ENCODE measurements around the gene SRC. TPM values are rescaled to one million over a fixed set of nuclear protein-coding genes. Genes with fewer than 3 reads are reported as not detected.
A peak's percentile ranks its signal among the peaks of the same experiment; 100 is the strongest.
"Not testable (repeated sequence)": the region's sequence is repeated elsewhere in the genome, so short reads cannot be mapped to it uniquely, and the experiment has no call there.

Gene SRC
- total RNA-seq, 1 donor from 2014 or later, result 20.8 TPM

GRCh38 chr20:37335642-37336368, 10.1 kb upstream of the SRC start:
- FAIRE-seq, result no peak
- no peak for DNase-seq (ENCODE audit: low spot score in 2 of 2)

DNA sequence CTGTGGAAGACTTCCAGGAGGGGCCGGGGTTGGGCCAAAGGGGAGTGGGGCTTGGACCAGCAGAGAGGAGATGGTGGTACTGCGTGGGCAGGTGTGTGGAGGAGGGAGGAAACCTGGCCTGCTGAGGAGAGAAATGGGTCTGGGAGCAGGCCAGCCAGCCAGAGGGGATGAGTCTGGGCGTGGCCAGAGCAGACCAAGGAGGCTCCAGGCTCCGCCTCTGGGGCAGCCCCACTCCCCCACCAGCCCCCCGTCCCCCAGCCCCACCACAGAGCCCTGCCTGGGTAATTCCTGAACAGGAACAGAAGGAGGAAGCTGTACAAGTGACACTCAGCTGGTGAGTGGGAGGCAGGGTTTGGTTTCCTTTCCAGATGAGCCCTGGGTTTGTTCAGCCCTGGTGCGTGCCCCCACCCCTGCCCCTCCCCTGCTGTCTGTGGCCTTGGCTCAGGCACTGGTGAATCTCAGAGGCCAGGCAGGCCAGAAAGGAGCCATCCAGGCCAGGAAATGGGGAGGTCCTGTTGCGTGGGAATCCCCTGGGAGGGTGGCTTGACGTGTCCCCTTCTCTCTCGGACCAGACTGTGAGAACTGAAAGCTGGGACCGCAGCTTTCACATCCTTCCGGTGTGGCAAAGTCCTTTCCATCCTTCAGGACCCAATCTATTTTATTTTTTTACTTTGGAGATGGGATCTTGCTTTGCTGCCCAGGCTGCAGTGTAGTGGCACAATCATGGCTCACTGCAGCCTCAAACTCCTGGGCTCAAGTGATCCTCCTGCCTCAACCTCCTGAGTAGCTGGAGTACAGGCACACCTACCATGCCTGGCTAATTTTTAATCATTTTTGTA, 9.4 kb upstream of the SRC start:
- FAIRE-seq (no peak), DNase-seq (ENCODE audit: low spot score in 2 of 2) (no peak)

- DNase-seq (ENCODE audit: low spot score in 2 of 2), result no peak
- FAIRE-seq, result no peak
These were observed 8.5 kb upstream of the SRC start for GRCh38 chr20:37337208-37337991.

GRCh38 chr20:37338380-37338779, 7.6 kb upstream of the SRC start:
- not testable (repeated sequence) for DNase-seq (ENCODE audit: low spot score in 2 of 2); FAIRE-seq

GRCh38 chr20:37339208-37339607, 6.7 kb upstream of the SRC start:
- DNase-seq (ENCODE audit: low spot score in 2 of 2) (no peak), FAIRE-seq (no peak)

DNA sequence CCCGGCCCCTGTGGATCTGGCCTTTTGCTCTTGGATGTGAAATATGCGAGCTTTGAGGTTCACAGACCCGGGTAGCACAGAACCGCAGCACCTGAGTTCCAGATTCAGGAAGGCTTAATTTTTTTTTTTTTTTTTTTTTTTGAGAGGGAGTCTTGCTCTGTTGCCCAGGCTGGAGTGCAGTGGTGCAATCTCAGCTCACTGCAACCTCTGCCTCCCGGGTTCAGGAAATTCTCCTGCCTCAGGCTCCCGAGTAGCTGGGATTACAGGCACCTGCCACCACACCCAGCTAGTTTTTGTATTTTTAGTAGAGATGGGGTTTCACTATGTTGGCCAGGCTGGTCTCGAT, 6.2 kb upstream of the SRC start:
- FAIRE-seq; DNase-seq (ENCODE audit: low spot score in 2 of 2): not testable (repeated sequence)

GRCh38 chr20:37340998-37341397, 4.9 kb upstream of the SRC start:
- DNase-seq (ENCODE audit: low spot score in 2 of 2) (no peak), FAIRE-seq (no peak)

- FAIRE-seq, result no peak
- no peak for DNase-seq (ENCODE audit: low spot score in 2 of 2)
These were observed 4.3 kb upstream of the SRC start for GRCh38 chr20:37341632-37342031.

DNA sequence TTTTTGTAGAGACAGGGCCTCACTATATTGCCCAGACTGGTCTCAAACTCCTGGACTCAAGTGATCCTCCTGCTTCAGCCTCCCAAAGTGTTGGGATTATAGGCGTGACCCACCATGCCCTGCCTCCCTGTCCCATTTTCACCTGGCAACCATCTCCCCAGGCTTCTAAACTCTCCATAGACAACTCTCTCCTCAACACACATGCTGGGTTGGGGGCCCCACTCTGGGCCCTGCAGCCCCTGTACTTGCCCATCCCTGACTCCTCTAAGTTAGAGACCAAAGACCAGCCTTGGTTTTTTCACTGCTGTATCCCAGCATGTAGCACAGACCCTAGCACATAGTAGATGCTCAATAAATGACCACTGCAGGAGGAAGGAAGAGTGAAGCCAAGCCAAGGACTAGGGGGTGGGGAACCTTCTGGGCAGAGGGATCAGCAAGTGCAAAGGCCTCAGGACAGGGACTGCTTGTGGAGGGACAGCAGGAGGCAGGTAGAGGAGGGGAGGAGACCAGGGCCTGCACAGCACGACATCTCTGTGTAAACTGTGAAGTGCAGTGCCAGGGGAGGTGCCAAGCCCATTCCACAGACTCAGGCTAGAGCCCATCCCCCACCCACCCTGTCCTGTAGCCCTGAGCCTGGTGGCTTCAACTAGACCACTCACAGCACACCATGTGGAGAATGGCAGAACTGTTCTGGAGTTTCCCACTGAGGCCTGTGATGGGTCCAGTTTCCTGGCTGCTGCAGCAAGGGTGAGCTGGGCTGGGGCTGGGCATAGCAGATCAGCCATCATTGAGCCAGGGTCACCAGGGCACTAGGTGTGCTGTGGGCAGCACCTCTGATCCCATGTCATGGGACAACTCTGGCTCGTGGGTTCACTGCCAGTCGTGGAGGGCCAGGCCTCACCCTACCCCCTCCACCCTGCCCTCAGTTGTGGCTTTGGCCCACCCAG, 3.4 kb upstream of the SRC start:
- no peak for FAIRE-seq
- DNase-seq (ENCODE audit: low spot score in 2 of 2), result no peak

- FAIRE-seq (no peak), DNase-seq (ENCODE audit: low spot score in 2 of 2) (no peak)
These were observed 2.5 kb upstream of the SRC start for GRCh38 chr20:37343212-37343993.

- no peak for DNase-seq (ENCODE audit: low spot score in 2 of 2)
- no peak for FAIRE-seq
These were observed 2.0 kb upstream of the SRC start for GRCh38 chr20:37343994-37344355.

GRCh38 chr20:37344506-37345338, 1.2 kb upstream of the SRC start:
- DNase-seq (ENCODE audit: low spot score in 2 of 2), result no peak
- FAIRE-seq, result no peak

GRCh38 chr20:37346236-37346534, 245 bp downstream of the SRC start:
- DNase-seq (ENCODE audit: low spot score in 2 of 2) (peak in 1 of 2 donors; percentile 45), FAIRE-seq (no peak)

GRCh38 chr20:37346535-37347346, 801 bp downstream of the SRC start:
- DNase-seq (ENCODE audit: low spot score in 2 of 2) (no peak), FAIRE-seq (no peak)

DNA sequence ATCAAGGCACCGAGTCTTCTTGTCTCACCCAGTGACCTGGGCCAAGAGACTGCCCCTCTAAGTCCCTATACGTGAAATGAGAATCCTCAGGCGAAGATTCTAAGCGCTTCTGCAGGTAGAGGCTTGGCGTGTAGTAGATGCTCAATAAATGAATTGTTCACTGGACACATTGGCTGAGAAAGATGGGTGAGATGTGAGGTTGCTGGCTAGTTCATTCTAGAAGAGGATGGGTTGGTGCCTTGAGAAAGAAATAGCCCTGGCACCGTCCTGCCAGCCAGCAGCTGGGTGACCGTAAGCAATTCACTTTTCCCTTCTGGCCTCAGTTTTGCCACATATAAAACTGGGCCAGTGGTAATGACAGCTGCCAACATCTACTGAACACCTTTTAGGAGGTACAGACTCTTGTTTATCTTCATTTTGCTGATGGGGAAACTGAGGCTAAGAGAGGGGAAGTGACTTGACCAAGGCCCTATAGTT, 1.4 kb downstream of the SRC start:
- FAIRE-seq, result no peak
- DNase-seq (ENCODE audit: low spot score in 2 of 2), result no peak

DNA sequence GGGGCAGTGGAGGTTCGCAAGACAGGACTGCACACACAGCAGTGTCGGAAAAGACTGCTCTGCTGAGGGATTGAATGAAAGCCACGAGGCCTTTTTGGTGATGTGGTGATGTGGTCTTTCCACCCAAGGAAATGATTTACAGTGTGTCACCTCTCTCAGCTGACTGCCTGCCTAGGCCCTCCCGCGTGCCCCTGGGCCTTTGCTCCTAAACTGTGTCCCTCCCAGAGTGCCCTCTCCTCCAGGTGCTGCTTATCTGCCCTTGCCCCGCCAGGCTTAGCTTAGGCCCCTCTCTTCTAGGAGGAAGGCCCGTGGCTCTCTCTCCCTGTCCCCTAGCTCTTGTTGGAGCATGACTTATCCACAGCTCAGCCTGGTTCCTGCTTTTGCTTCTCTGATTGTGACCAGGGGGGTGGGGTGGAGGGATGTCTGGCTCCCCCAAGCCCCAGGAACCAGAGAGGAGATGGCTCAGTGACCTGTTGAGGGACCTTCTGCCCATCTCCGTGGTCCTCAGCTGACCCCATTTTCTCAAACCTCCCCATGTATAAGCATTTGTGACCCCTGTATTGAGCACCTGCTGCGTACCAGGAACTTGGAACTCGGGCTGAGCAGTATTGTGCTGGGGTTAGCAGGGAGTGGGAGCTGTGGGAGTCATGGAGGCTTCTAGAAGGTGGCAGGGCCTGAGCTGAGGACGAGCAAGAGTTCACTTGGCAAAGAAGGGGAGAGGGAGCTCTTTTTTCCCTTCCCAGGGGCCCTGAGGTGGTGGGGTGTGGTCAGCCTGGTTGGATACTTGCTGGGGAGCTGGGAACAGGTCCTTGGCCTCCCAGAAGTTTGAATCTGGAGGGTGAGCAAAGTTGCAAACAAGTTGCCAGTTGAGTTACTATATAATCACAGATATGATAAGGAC, 2.2 kb downstream of the SRC start:
- no peak for FAIRE-seq
- no peak for DNase-seq (ENCODE audit: low spot score in 2 of 2)

Measured in frontal cortex (tissue), 4 donors.